ENCODE data around the gene RTL9.
"Not testable (repeated sequence)": the region's sequence is repeated elsewhere in the genome, so short reads cannot be mapped to it uniquely, and the experiment has no call there.

Gene RTL9

DNA sequence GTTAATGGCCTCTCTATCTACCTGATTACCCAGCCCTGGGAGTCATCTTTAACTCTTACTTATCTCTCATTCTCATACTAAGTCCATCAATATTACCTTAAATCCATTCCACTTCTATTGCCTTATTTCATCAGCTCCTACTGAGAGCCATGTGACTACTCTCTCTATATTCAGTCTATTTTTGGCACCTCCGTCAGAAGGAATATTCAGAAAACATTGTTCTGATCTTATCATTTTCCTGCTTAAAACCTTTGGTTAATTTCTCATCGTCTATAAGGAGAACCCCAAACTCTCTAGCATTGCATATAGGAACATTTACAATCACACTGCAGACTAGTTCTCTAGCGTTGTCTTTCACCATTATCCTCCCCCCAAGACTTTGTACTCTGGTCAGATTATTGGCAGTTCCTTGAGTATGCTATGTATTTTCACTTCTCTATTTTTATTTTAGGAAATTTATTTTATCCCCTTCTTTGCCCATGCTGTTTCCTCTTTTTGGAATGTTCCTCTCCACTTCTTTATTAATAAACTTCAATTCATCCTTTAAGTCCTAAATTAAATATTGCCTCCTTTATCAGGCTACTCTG is 27.1 kb upstream of the RTL9 start:
- Histone ChIP-seq H3K27me3 (ENCODE audit: insufficient read depth, low read depth, severe bottlenecking) (peaks cover 9% of the 10 kb centered on the region), H3K27ac (no peak overlapping the region), H3K9me3 (ENCODE audit: severe bottlenecking) (no peaks in the 10 kb centered on the region), H3K36me3 (no peaks in the 10 kb centered on the region), H3K4me3 (ENCODE audit: low read depth, low read length) (no peak overlapping the region)
- TF ChIP-seq, protein P1, sequence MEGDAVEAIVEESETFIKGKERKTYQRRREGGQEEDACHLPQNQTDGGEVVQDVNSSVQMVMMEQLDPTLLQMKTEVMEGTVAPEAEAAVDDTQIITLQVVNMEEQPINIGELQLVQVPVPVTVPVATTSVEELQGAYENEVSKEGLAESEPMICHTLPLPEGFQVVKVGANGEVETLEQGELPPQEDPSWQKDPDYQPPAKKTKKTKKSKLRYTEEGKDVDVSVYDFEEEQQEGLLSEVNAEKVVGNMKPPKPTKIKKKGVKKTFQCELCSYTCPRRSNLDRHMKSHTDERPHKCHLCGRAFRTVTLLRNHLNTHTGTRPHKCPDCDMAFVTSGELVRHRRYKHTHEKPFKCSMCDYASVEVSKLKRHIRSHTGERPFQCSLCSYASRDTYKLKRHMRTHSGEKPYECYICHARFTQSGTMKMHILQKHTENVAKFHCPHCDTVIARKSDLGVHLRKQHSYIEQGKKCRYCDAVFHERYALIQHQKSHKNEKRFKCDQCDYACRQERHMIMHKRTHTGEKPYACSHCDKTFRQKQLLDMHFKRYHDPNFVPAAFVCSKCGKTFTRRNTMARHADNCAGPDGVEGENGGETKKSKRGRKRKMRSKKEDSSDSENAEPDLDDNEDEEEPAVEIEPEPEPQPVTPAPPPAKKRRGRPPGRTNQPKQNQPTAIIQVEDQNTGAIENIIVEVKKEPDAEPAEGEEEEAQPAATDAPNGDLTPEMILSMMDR (IDR thresholded peaks at IDR 0.05; ENCODE audit: low read depth, low read length) = no peak
- DNase-seq = no peak

DNA sequence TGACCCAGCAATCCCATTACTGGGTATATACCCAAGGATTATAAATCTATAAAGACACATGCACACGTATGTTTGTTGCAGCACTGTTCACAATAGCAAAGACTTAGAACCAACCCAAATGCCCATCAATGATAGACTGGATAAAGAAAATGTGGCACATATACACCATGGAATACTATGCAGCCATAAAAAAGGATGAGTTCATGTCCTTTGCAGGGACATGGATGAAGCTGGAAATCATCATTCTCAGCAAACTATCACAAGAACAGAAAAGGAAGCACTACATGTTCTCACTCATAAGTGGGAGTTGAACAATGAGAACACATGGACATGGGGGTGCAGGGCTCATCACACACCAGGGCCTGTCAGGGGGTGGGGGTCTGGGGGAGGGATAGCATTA is 25.2 kb upstream of the RTL9 start:
- not testable (repeated sequence) for H3K9me3 ChIP-seq (ENCODE audit: severe bottlenecking); H3K36me3 ChIP-seq; DNase-seq; H3K4me3 ChIP-seq (ENCODE audit: low read depth, low read length); H3K27ac ChIP-seq
- H3K27me3 ChIP-seq (ENCODE audit: insufficient read depth, low read depth, severe bottlenecking) = peaks cover 11% of the 10 kb centered on the region

DNA sequence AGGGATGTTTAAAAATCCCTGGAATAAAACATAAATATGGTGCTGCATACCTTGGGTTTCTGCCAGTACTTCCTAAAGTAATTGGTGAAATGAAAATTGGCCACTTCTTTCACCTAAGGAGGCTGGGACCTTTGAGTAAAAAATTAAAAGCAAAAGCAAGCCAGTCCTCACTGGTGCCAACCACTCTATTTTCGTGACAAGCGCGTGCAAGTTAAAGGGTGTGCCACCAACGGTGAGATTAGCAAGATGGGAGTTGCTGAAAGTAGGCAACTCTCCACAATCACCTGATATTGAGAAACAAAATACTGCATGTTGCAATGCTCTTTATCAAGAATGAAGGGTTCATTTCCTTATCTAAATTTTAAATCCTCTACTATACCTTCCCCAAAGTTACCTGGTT is 19.7 kb upstream of the RTL9 start:
- TF ChIP-seq, protein P1 (IDR thresholded peaks at IDR 0.05; ENCODE audit: low read depth, low read length) = no peak
- Histone ChIP-seq H3K27me3 (ENCODE audit: insufficient read depth, low read depth, severe bottlenecking) (peaks cover 29% of the 10 kb centered on the region), H3K4me3 (ENCODE audit: low read depth, low read length) (no peak overlapping the region)

DNA sequence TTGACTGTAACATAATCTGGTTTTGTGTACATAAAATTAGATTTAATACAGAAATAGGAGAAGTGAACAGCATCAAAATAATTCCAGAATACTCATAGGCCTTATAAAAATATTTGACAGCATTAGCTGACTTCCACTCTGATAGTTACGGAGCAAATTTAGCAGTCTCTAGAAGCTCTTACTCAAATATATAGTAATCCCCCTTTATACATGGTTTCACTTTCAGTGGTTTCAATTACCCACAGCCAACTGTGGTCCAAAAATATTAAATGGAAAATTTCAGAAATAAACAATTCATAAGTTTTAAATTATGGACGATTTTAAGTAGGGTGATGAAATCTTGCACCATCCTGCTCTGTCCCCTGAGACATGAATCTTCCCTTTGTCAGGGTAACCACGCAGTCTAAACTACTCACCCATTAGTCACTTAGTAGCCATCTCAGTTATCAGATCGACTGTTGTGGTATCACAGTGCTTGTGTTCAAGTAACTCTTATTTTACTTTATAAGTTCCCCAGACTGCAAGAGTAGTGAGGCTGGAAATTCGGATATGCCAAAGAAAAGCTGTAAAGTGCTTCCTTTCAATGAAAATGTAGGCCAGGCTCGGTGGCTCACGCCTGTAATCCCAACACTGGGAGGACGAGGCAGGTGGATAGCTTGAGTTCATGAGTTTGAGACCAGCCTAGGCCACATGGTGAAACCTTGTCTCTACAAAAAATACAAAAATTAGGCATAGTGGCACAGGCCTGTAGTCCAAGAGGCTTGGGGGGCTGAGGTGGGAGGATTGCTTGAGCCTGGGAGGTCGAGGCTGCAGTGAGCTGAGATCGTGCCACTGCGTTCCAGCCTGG is 17.2 kb upstream of the RTL9 start:
- H3K27ac ChIP-seq = no peak overlapping the region
- H3K36me3 ChIP-seq = no peaks in the 10 kb centered on the region
- H3K9me3 ChIP-seq (ENCODE audit: severe bottlenecking) = no peaks in the 10 kb centered on the region
- H3K4me3 ChIP-seq (ENCODE audit: low read depth, low read length) = no peak overlapping the region
- H3K27me3 ChIP-seq (ENCODE audit: insufficient read depth, low read depth, severe bottlenecking) = peaks cover 32% of the 10 kb centered on the region
- TF ChIP-seq, protein P1 (IDR thresholded peaks at IDR 0.05; ENCODE audit: low read depth, low read length) = no peak
- no peak for DNase-seq

More for the DNA sequence above, 19.7 kb upstream of the RTL9 start:
- Histone ChIP-seq H3K27ac (no peak overlapping the region), H3K9me3 (ENCODE audit: severe bottlenecking) (no peaks in the 10 kb centered on the region), H3K36me3 (no peaks in the 10 kb centered on the region)
- no peak for DNase-seq

DNA sequence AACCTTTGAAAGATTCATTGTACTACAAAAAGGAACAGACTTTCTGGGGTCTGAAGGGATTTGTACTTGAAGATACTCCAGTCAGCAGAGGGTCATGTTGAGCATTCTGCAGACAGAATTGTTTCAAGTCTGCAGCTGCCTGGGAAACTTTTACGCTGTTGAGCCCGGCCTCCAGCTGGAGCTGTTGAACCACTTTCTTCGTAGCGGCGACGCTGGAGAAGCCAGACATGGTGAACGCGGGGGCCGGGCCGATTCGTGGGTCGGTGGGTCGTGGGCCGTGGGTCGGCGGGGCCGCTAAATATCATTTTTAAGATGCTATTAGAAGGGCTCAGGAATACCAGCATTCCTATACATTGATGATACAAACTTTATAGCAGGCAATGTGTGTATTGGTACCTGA is 12.0 kb upstream of the RTL9 start:
- Histone ChIP-seq H3K27ac (no peak overlapping the region), H3K36me3 (no peaks in the 10 kb centered on the region), H3K27me3 (ENCODE audit: insufficient read depth, low read depth, severe bottlenecking) (peaks cover 24% of the 10 kb centered on the region), H3K9me3 (ENCODE audit: severe bottlenecking) (no peaks in the 10 kb centered on the region), H3K4me3 (ENCODE audit: low read depth, low read length) (no peak overlapping the region)
- no peak for DNase-seq
- TF ChIP-seq, protein P1 (IDR thresholded peaks at IDR 0.05; ENCODE audit: low read depth, low read length) = no peak

DNA sequence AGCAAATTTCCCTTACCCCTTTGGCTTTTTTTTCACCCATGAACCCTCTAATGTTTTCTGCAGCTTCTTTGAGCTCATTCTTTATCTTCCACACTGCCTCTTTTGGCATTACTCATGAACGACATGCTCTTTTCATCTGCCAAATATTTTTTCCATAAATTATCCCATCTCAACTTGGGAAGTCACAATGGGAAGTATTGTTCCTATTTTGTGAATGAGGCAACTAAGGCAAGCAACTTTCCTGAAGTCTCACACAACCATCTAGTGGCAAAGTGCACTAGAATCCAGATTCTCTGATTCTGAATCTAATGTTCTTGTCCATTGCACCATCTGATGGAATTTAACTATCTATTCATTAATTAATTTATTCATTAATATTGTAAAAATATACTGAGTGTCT is 625 bp downstream of the RTL9 start:
- H3K36me3 ChIP-seq = no peaks in the 10 kb centered on the region
- H3K27me3 ChIP-seq (ENCODE audit: insufficient read depth, low read depth, severe bottlenecking) = peaks cover 31% of the 10 kb centered on the region
- H3K9me3 ChIP-seq (ENCODE audit: severe bottlenecking) = no peaks in the 10 kb centered on the region
- TF ChIP-seq, protein P1 (IDR thresholded peaks at IDR 0.05; ENCODE audit: low read depth, low read length) = no peak
- no peak for DNase-seq
- no peak overlapping the region for H3K27ac ChIP-seq
- H3K4me3 ChIP-seq (ENCODE audit: low read depth, low read length) = no peak overlapping the region

All from WERI-Rb-1 (cell line).